ENCODE results near the gene KCNAB2.

Gene KCNAB2

GRCh38 chr1:6143395-6143794, 97.7 kb downstream of the KCNAB2 start:
- H3K27ac ChIP-seq = no peak overlapping the region
- no peaks in the 10 kb centered on the region for H4K20me1 ChIP-seq (ENCODE audit: insufficient read depth)
- H3K79me2 ChIP-seq (ENCODE audit: insufficient read depth, low read depth) = no peaks in the 10 kb centered on the region
- H3K4me3 ChIP-seq (IDR thresholded peaks at IDR 0.05; ENCODE audit: insufficient read depth, low read depth, low read length) = no peak overlapping the region
- H3K36me3 ChIP-seq (ENCODE audit: insufficient read depth) = no peaks in the 10 kb centered on the region
- peaks cover 95% of the 10 kb centered on the region for H3K27me3 ChIP-seq (ENCODE audit: insufficient read depth, low read depth)
- TF ChIP-seq CTCF (conservative IDR thresholded peaks at IDR 0.05; ENCODE audit: low read depth, low read length) = no peak
- no peak overlapping the region for H3K9ac ChIP-seq
- no peak overlapping the region for H2AFZ ChIP-seq (ENCODE audit: low read depth)
- H3K4me1 ChIP-seq (ENCODE audit: low read depth, poor library complexity, severe bottlenecking) = no peaks in the 10 kb centered on the region
- H3K4me2 ChIP-seq = no peak overlapping the region

- H3K4me2 ChIP-seq = no peak overlapping the region
- peaks cover 92% of the 10 kb centered on the region for H3K27me3 ChIP-seq (ENCODE audit: insufficient read depth, low read depth)
- H3K36me3 ChIP-seq (ENCODE audit: insufficient read depth) = no peaks in the 10 kb centered on the region
- no peak for TF ChIP-seq CTCF (conservative IDR thresholded peaks at IDR 0.05; ENCODE audit: low read depth, low read length)
- no peak overlapping the region for H2AFZ ChIP-seq (ENCODE audit: low read depth)
- no peak overlapping the region for H3K4me3 ChIP-seq (IDR thresholded peaks at IDR 0.05; ENCODE audit: insufficient read depth, low read depth, low read length)
- no peak overlapping the region for H3K27ac ChIP-seq
- H4K20me1 ChIP-seq (ENCODE audit: insufficient read depth) = no peaks in the 10 kb centered on the region
- H3K9ac ChIP-seq = no peak overlapping the region
- no peaks in the 10 kb centered on the region for H3K79me2 ChIP-seq (ENCODE audit: insufficient read depth, low read depth)
- peaks cover 4% of the 10 kb centered on the region for H3K4me1 ChIP-seq (ENCODE audit: low read depth, poor library complexity, severe bottlenecking)
These were observed 98.5 kb downstream of the KCNAB2 start for GRCh38 chr1:6144175-6144574.

- Histone ChIP-seq H3K27ac (no peak overlapping the region), H3K4me3 (IDR thresholded peaks at IDR 0.05; ENCODE audit: insufficient read depth, low read depth, low read length) (no peak overlapping the region), H3K36me3 (ENCODE audit: insufficient read depth) (no peaks in the 10 kb centered on the region), H3K27me3 (ENCODE audit: insufficient read depth, low read depth) (peaks cover 92% of the 10 kb centered on the region), H3K4me1 (ENCODE audit: low read depth, poor library complexity, severe bottlenecking) (peaks cover 4% of the 10 kb centered on the region), H4K20me1 (ENCODE audit: insufficient read depth) (no peaks in the 10 kb centered on the region), H3K4me2 (no peak overlapping the region), H3K9ac (no peak overlapping the region), H3K79me2 (ENCODE audit: insufficient read depth, low read depth) (no peaks in the 10 kb centered on the region), H2AFZ (ENCODE audit: low read depth) (no peak overlapping the region)
- TF ChIP-seq CTCF (conservative IDR thresholded peaks at IDR 0.05; ENCODE audit: low read depth, low read length) = no peak
These were observed 99.1 kb downstream of the KCNAB2 start for GRCh38 chr1:6144647-6145395.

- H3K36me3 ChIP-seq (ENCODE audit: insufficient read depth) = no peaks in the 10 kb centered on the region
- H3K9ac ChIP-seq = no peak overlapping the region
- peaks cover 4% of the 10 kb centered on the region for H3K4me1 ChIP-seq (ENCODE audit: low read depth, poor library complexity, severe bottlenecking)
- no peak overlapping the region for H3K27ac ChIP-seq
- no peak for TF ChIP-seq CTCF (conservative IDR thresholded peaks at IDR 0.05; ENCODE audit: low read depth, low read length)
- no peak overlapping the region for H3K4me3 ChIP-seq (IDR thresholded peaks at IDR 0.05; ENCODE audit: insufficient read depth, low read depth, low read length)
- no peak overlapping the region for H3K4me2 ChIP-seq
- peaks cover 92% of the 10 kb centered on the region for H3K27me3 ChIP-seq (ENCODE audit: insufficient read depth, low read depth)
- H3K79me2 ChIP-seq (ENCODE audit: insufficient read depth, low read depth) = no peaks in the 10 kb centered on the region
- H4K20me1 ChIP-seq (ENCODE audit: insufficient read depth) = no peaks in the 10 kb centered on the region
- H2AFZ ChIP-seq (ENCODE audit: low read depth) = no peak overlapping the region
These were observed 99.7 kb downstream of the KCNAB2 start for GRCh38 chr1:6145396-6145750.

Measured in KMS-11 (cell line).